ENCODE results near the gene GRIK4. TPM values are rescaled to one million over a fixed set of nuclear protein-coding genes. Genes with fewer than 3 reads are reported as not detected.

The GRIK4 gene
- total and polyA plus RNA-seq, 2 donors (not counting 3 experiments of a cell fraction or from before 2014, with no cell fraction given): 0.81 to 1.6 TPM

DNA sequence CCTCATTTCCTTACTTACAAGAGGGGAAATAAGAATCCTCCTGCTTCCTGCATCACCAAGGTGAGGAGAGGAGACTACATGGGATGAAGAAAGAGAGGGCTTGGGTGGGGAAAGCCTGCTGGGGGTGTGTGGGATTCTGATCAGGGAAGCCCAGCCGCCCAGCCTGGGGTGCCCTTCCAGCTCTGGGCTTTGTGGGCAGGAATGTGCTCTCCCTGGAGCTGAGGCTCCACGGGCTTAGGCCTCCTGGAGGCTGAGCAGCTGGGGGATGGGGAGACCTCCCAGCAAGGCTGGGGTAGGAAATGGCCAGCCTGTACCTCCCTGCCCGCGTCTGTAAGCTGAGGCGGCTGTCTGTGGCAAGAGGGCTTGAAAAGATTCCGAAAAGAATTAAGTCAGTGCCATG is 206.1 kb downstream of the GRIK4 start:
- Histone ChIP-seq H3K36me3 (ENCODE audit: control insufficient read depth in 2 of 2, extremely low read depth in 1 of 2, insufficient read depth in 2 of 2, low read length in 2 of 2) (no peaks in the 10 kb centered on the region), H3K4me2 (ENCODE audit: insufficient read depth, low read length) (no peak overlapping the region), H3K4me3 (replicated peaks in 1 of 3; ENCODE audit: insufficient read depth in 1 of 3, low read depth in 1 of 3, low read length in 3 of 3) (no peak overlapping the region), H3K9me3 (replicated peaks; ENCODE audit: control insufficient read depth, insufficient read depth, low read length) (no peaks in the 10 kb centered on the region), H4K20me1 (replicated peaks; ENCODE audit: control insufficient read depth, extremely low read depth, insufficient read depth, low read length) (no peaks in the 10 kb centered on the region), H3K79me2 (ENCODE audit: control insufficient read depth, insufficient read depth, low read length) (no peaks in the 10 kb centered on the region), H3K9me1 (replicated peaks; ENCODE audit: control insufficient read depth, extremely low read depth, insufficient read depth, low read length) (no peaks in the 10 kb centered on the region), H3K4me1 (ENCODE audit: control insufficient read depth, extremely low read depth, insufficient read depth, low read length) (peaks cover 8% of the 10 kb centered on the region), H3K27me3 (ENCODE audit: control insufficient read depth in 2 of 2, insufficient read depth in 2 of 2, low read length in 2 of 2) (peaks cover 2 to 5% of the 10 kb centered on the region in 2 experiments), H2AFZ (ENCODE audit: low read depth, low read length) (no peak overlapping the region), H3K27ac (ENCODE audit: insufficient read depth, low read depth, low read length) (no peak overlapping the region), H3K9ac (replicated peaks; ENCODE audit: extremely low read depth, insufficient read depth, low read length) (no peak overlapping the region)
- intact Hi-C loops (cut with micrococcal nuclease) (no loop called here), dilution Hi-C loops (cut with MboI; ENCODE audit: extremely low pct_ligation_motif_present, low sequenced_read_pairs) (no loop called here)
- no peak for FAIRE-seq
- no peak for DNase-seq (ENCODE audit: low read depth, low spot score)
- CTCF ChIA-PET: interaction anchor here (1.6 kb wide), 1 partner anchor 33 kb away, joined by 3 read pairs; no protein-coding TSS in a partner anchor
- no TSS peak for BruUV-seq (replicated peaks)
- no peak for TF ChIP-seq FOS (IDR thresholded peaks at IDR 0.05; ENCODE audit: borderline replicate concordance, insufficient read depth, low read length)
- TF ChIP-seq, protein P1, sequence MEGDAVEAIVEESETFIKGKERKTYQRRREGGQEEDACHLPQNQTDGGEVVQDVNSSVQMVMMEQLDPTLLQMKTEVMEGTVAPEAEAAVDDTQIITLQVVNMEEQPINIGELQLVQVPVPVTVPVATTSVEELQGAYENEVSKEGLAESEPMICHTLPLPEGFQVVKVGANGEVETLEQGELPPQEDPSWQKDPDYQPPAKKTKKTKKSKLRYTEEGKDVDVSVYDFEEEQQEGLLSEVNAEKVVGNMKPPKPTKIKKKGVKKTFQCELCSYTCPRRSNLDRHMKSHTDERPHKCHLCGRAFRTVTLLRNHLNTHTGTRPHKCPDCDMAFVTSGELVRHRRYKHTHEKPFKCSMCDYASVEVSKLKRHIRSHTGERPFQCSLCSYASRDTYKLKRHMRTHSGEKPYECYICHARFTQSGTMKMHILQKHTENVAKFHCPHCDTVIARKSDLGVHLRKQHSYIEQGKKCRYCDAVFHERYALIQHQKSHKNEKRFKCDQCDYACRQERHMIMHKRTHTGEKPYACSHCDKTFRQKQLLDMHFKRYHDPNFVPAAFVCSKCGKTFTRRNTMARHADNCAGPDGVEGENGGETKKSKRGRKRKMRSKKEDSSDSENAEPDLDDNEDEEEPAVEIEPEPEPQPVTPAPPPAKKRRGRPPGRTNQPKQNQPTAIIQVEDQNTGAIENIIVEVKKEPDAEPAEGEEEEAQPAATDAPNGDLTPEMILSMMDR (IDR thresholded peaks at IDR 0.05; ENCODE audit: extremely low read depth in 1 of 2, insufficient read depth in 1 of 2, low read depth in 1 of 2, low read length in 2 of 2): no peak
- TF ChIP-seq EZH2 (IDR thresholded peaks at IDR 0.05; ENCODE audit: borderline replicate concordance, low read depth, low read length, severe bottlenecking): no peak
- no peak for TF ChIP-seq MYC (IDR thresholded peaks at IDR 0.05; ENCODE audit: low read depth, low read length)
- TF ChIP-seq POLR2AphosphoS5 (IDR thresholded peaks at IDR 0.05; ENCODE audit: insufficient read depth, low read depth, low read length): no peak
- no peak for TF ChIP-seq JUN (IDR thresholded peaks at IDR 0.05; ENCODE audit: borderline replicate concordance, insufficient read depth, insufficient read length, low read depth)
- no peak for TF ChIP-seq GATA2 (IDR thresholded peaks at IDR 0.05; ENCODE audit: insufficient read depth, insufficient read length, low read depth, low read length)
- no peak for TF ChIP-seq POLR2A (IDR thresholded peaks at IDR 0.05; ENCODE audit: low read depth, low read length)
- TF ChIP-seq, protein P2, sequence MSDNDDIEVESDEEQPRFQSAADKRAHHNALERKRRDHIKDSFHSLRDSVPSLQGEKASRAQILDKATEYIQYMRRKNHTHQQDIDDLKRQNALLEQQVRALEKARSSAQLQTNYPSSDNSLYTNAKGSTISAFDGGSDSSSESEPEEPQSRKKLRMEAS (IDR thresholded peaks at IDR 0.05; ENCODE audit: insufficient read depth, insufficient read length): no peak
- POLR2A ChIA-PET: no interaction called here
